Ovary (tissue), 9 donors: ENCODE results near the gene ANKRD42. TPM values are rescaled to one million over a fixed set of nuclear protein-coding genes. Genes with fewer than 3 reads are reported as not detected.

ENCODE experiments used
- DNase-seq, 5 donors: peaks; one replicate each; pipeline ENCODE4 v3.0.0-alpha.2; 2019 to 2020
- H3K27ac ChIP-seq, 2 donors: fragments of 200-600 bp; one replicate each; pipeline versions ENCODE4 v1.5.1 to v1.8.0; 2019 to 2022
- H3K27me3 ChIP-seq: fragments of 200-600 bp; one replicate; pipeline ENCODE4 v1.8.0; 2022
- H3K36me3 ChIP-seq: fragments of 200-600 bp; sonication (generic); one replicate; pipeline ENCODE4 v1.5.1; 2019
- H3K4me1 ChIP-seq: one replicate; pipeline ENCODE4 v1.8.1; 2013; ENCODE audit warnings: mild to moderate bottlenecking, moderate library complexity; ENCODE audit not compliant: insufficient read depth
- H3K4me3 ChIP-seq: fragments of 200-600 bp; sonication (generic); one replicate; pipeline ENCODE4 v1.5.1; 2017
- H3K9me3 ChIP-seq, 2 donors: fragments of 200-600 bp in 1 of 2; sonication (generic) in 1 of 2; one replicate each; pipeline versions ENCODE4 v1.5.1 to v1.8.1; 2013 to 2019; ENCODE audit warnings: mild to moderate bottlenecking in 1 of 2, moderate library complexity in 1 of 2
- CTCF ChIP-seq, 3 donors: fragments of 450-650 bp in 2 of 3; fragments of 200-600 bp in 1 of 3; IDR thresholded peaks; one replicate each; pipeline versions ENCODE4 v1.5.1 to v1.8.0; 2016 to 2022; ENCODE audit warnings: antibody characterized with exemption in 3 of 3, mild to moderate bottlenecking in 1 of 3
- EP300 ChIP-seq: sonication (generic); formaldehyde crosslinking; IDR thresholded peaks from one replicate; pipeline ENCODE4 v1.6.1; 2017; ENCODE audit warnings: antibody characterized with exemption
- POLR2A ChIP-seq: fragments of 450-650 bp; IDR thresholded peaks from one replicate; pipeline ENCODE4 v1.6.1; 2017; ENCODE audit warnings: antibody characterized with exemption, mild to moderate bottlenecking, moderate library complexity
- WGBS, 3 donors: extraction: QIAGEN DNeasy Blood & Tissue Kit in 1 of 3; methylation state at CpG; one replicate each; pipeline versions ENCODE4 v1.1.5 to v1.1.7; 2013 to 2017; 5-methylcytosine and 5-hydroxymethylcytosine counted together
- intact Hi-C, 4 donors: fragments of 100-400 bp; cut with DNase I; formaldehyde crosslinking; loops; one replicate each; pipeline versions ENCODE4 v1.11.0 to v1.15.1; 2022 to 2023
- polyA plus RNA-seq, 2 donors: library from polyadenylated mRNA; stranded (reverse); fragments of 200-250 nt in 1 of 2; fragments of 350-450 nt in 1 of 2; fragmentation: Illumina TruSeq in 1 of 2; extraction: RNeasy Lipid Tissue Mini Kit (QIAGEN cat#74804) in 1 of 2; gene quantifications; one replicate each; pipeline ENCODE4 v1.2.3, GENCODE V29; 2013 to 2014
- total RNA-seq, 7 donors: library from RNA; depleted of rRNA in 2 of 7; stranded (reverse); fragments of >200 nt in 2 of 7; fragmentation: NEBNext Ultra II Directional in 3 of 7; extraction: Animal tissue kit (Norgen Biotek cat#: 25700) in 3 of 7; gene quantifications; one replicate each; pipeline versions ENCODE4 v1.1.0 to v1.2.4, GENCODE V29; 2016 to 2023
- donor health status: DM: no; HTN: no; CAD: no; lungs with moderate emphysema.
- donor health status: DM: no; HTN: no; CAD: no.
- donor health status: Bipolar disorder and iron deficiency.
- donor health status: DM: yes; HTN: yes; CAD: no.
- donor health status: DM: no; HTN: no; CAD: no.
- donor health status: DM: yes; HTN: yes; CAD: no.

Gene ANKRD42
- total and polyA plus RNA-seq, 9 donors, result 5.6 to 21.7 (median 14.0) TPM

- TF ChIP-seq CTCF (IDR thresholded peaks at IDR 0.05) (no peak), POLR2A (no peak), EP300 (no peak)
- H3K36me3 ChIP-seq, result no peaks in the 10 kb centered on the region
- no peak for DNase-seq
- H3K4me1 ChIP-seq, result no peaks in the 10 kb centered on the region
- WGBS, 3 donors, result 68 to 77% (median 71%) methylated on average over 8 of the region's 8 CpGs
- no peak overlapping the region for H3K27ac ChIP-seq
- intact Hi-C loops, result no loop called here
- no peaks in the 10 kb centered on the region for H3K9me3 ChIP-seq
- no peak overlapping the region for H3K4me3 ChIP-seq
- H3K27me3 ChIP-seq, result no peaks in the 10 kb centered on the region
Observed at GRCh38 chr11:83219095-83219494, 25.6 kb downstream of the ANKRD42 start.

GRCh38 chr11:83220260-83220659 lies 26.7 kb downstream of the ANKRD42 start:
- no peak for DNase-seq
- Histone ChIP-seq H3K4me3 (no peak overlapping the region), H3K4me1 (no peaks in the 10 kb centered on the region), H3K27me3 (no peaks in the 10 kb centered on the region), H3K9me3 (no peaks in the 10 kb centered on the region), H3K36me3 (no peaks in the 10 kb centered on the region), H3K27ac (no peak overlapping the region)
- intact Hi-C loops, result no loop called here
- no peak for TF ChIP-seq POLR2A
- TF ChIP-seq CTCF (IDR thresholded peaks at IDR 0.05), result no peak
- 88 to 91% (median 90%) methylated on average over 10 of the region's 10 CpGs for WGBS, 3 donors

- no peak overlapping the region for H3K4me3 ChIP-seq
- DNase-seq, result no peak
- intact Hi-C loops, result no loop called here
- H3K27ac ChIP-seq, result no peak overlapping the region
- no peaks in the 10 kb centered on the region for H3K27me3 ChIP-seq
- H3K9me3 ChIP-seq, result no peaks in the 10 kb centered on the region
- TF ChIP-seq EP300 (no peak), POLR2A (no peak), CTCF (IDR thresholded peaks at IDR 0.05) (no peak)
- H3K4me1 ChIP-seq, result no peaks in the 10 kb centered on the region
- no peaks in the 10 kb centered on the region for H3K36me3 ChIP-seq
Observed at GRCh38 chr11:83221694-83222093, 28.2 kb downstream of the ANKRD42 start.

- H3K4me1 ChIP-seq, result no peaks in the 10 kb centered on the region
- H3K4me3 ChIP-seq, result no peak overlapping the region
- no peak for DNase-seq
- TF ChIP-seq CTCF (IDR thresholded peaks at IDR 0.05) (no peak), EP300 (no peak), POLR2A (no peak)
- H3K36me3 ChIP-seq, result no peaks in the 10 kb centered on the region
- H3K27me3 ChIP-seq, result no peaks in the 10 kb centered on the region
- 97 to 100% (median 97%) methylated on average over 1 of the region's 1 CpG for WGBS, 3 donors
- intact Hi-C loops, result no loop called here
- H3K27ac ChIP-seq, result no peak overlapping the region
- no peaks in the 10 kb centered on the region for H3K9me3 ChIP-seq
Observed at GRCh38 chr11:83222499-83222898, 29.0 kb downstream of the ANKRD42 start.

GRCh38 chr11:83223457-83223856 lies 29.9 kb downstream of the ANKRD42 start:
- 89 to 98% (median 93%) methylated on average over 2 of the region's 2 CpGs for WGBS, 3 donors
- H3K36me3 ChIP-seq, result no peaks in the 10 kb centered on the region
- no peaks in the 10 kb centered on the region for H3K4me1 ChIP-seq
- no peaks in the 10 kb centered on the region for H3K27me3 ChIP-seq
- no peak for DNase-seq
- H3K27ac ChIP-seq, result no peak overlapping the region
- TF ChIP-seq POLR2A, result no peak
- no peak for TF ChIP-seq EP300
- TF ChIP-seq CTCF (IDR thresholded peaks at IDR 0.05), result no peak
- intact Hi-C loops, result no loop called here
- H3K4me3 ChIP-seq, result no peak overlapping the region
- H3K9me3 ChIP-seq, result no peaks in the 10 kb centered on the region
